K562 (cell line): ENCODE data around the gene TSC22D2.

Experiments used
- CREB3 ChIP-seq: fragments of 450-650 bp; conservative IDR thresholded peaks from 2 replicates; pipeline ENCODE4 v1.6.1; 2016; ENCODE audit warnings: missing genetic modification characterization, low read depth, mild to moderate bottlenecking, missing compliant biosample characterization, moderate library complexity
- MGA ChIP-seq: fragments of 450-650 bp; IDR thresholded peaks from 2 replicates; pipeline ENCODE4 v1.6.1; 2016; ENCODE audit warnings: mild to moderate bottlenecking, moderate library complexity

- TF ChIP-seq CREB3 (tag) (no peak), MGA (no peak)
These were observed 11.0 kb upstream of the TSC22D2 start for GRCh38 chr3:150396956-150397550.
